ENCODE data around the gene KDM7A. TPM values are rescaled to one million over a fixed set of nuclear protein-coding genes. Genes with fewer than 3 reads are reported as not detected.

Gene KDM7A
- total RNA-seq, 1 donor from 2014 or later = 11.3 TPM

GRCh38 chr7:140084972-140085371 lies 91.8 kb downstream of the KDM7A start:
- DNase-seq (ENCODE audit: low spot score) = no peak

DNA sequence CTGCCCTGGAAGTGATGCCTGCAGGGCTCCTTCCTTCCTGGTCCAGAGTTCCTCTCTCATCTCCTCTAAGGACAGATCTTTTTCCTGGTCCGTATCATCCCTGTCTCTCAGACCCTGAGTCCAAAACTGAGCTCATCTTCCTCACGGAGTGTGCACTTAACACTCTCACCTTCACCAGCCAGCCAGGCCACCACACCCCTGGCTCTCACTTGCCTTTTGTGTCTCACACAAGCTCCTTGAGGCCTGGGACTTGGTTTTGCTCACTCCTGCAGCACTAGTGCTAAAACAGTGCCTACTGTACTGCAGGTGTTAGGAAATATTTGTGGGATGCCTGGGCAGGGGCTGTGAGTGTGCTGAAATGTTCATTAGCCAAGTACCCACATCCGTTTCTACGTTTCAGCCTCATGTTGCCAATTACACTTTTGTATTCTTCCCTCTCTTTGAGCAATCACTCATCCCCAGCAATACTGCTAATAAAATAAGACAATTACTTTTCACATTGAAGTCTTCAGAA lies 92.6 kb downstream of the KDM7A start:
- no peak for DNase-seq (ENCODE audit: low spot score)

DNA sequence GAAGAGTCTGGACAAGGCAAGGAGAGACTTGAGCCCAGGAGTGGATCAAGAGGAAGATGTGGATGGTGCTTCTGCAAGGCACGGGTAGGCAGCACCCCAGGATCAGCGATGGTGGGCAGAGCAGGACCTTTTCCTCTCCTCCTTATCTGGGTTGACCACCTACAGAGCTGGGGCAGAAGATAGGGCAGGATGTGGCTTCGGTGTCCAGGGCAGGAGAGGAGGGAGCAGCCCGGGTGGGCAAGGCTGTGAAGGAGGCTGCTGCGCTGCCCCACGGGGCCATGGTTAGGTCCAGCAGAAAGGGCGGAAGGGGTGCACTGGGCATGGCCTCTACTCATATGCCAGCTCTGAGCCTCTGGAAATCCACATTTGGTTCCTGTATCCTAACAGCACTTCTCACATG lies 94.0 kb downstream of the KDM7A start:
- no peak for DNase-seq (ENCODE audit: low spot score)

DNA sequence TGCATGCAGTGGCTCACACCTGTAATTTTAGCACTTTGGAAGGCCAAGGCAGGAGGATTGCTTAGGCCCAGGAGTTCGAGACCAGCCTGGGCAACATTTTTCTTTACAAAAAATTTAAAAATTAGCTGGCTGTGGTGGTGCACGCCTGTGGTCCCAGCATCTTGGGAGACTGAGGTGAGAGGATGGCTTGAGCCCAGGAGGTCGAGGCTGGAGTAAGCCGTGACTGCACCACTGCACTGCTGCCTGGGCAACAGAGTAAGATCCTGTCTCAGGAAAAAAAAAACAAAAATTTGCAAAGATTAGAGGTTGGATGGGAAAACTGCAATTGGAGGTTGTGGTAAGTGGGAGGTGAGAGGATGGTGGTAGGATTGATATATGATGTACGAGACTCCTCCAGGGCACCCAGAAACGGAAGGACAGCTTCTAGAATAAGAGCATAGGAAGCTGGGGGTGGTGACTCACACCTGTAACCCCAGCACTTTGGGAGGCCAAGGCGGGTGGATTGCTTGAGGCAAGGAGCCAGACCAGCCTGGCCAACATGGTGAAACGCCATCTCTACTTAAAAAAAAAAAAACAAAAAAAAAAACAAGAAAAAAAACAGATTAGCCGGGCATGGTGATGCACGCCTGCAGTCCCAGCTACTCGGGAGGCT lies 94.9 kb downstream of the KDM7A start:
- no peak for DNase-seq (ENCODE audit: low spot score)

GRCh38 chr7:140080919-140081318 lies 95.9 kb downstream of the KDM7A start:
- no peak for DNase-seq (ENCODE audit: low spot score)

DNA sequence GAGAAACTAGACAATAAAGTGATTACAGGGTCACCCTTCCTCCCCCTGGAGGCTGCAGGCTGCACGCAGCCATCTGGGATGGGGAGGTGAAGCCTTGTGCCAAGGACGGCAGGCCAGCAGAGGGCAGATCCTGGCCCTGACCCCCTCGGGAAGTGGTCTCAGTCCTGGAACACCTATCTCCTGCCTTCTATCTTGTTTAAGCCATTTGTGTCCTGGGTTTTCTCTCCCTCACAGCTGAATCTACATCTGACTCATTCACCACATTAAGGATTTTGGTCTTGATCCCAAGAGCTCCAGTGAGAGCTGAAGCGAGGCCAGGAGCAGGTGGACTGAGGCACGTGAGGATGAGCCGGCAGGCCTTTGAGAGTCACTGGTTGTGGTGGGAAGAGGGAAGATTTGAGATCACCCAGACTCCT lies 97.7 kb downstream of the KDM7A start:
- peak; percentile 34 for DNase-seq (ENCODE audit: low spot score)

- DNase-seq (ENCODE audit: low spot score) = no peak
Measured at GRCh38 chr7:140078392-140078791, 98.4 kb downstream of the KDM7A start.

GRCh38 chr7:140074780-140075179 lies 102.0 kb downstream of the KDM7A start:
- DNase-seq (ENCODE audit: low spot score) = no peak

GRCh38 chr7:140070546-140070945 lies 106.2 kb downstream of the KDM7A start:
- DNase-seq (ENCODE audit: low spot score) = no peak

DNA sequence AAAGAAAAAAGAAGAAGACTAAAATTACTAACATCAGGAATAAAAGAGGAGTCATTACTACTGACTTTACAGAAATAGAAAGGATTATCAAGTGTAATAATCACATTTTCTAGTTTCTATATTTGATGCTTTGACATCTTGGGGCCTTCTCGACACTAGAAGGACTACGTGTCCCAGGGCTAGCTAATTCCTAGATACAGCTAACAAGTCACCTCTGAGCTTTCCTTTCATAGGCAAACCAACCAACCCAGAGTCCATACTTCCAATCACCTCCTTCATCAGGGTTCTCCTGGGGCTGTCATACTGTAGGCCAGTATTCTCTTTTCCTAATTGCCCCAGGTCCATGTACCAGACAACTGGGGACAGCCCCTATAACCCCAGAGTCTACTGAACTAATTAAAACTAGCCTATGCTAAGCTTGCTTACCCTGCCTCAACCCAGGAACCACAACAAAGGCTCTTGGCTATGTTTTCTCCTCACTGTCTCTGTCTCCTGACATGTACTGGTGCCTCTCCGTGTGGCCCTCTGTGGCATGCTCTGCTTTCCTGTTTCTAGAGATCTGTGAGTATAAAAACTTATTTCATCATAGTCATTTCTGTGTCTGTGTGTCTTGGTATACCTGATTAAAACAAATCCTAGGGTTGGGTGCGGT lies 107.4 kb downstream of the KDM7A start:
- no peak for DNase-seq (ENCODE audit: low spot score)

DNA sequence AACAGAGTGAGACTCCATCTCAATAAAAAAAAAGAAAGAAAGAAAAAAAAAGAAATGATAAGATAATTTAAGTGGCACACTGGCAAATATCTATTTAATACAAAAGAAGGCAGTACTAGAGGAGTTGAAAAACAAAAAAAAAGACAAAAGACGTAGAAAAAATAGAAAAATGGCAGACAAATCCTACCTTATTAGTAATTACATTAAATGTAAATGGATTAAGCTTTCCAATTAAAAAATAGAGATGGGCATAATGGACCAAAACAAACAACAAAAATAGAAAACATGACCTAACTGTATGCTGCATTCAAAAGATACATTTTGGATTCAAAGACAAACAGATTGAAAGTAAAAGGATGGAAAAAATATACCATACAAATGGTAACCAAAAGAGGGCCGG lies 108.8 kb downstream of the KDM7A start:
- DNase-seq (ENCODE audit: low spot score) = no peak

DNA sequence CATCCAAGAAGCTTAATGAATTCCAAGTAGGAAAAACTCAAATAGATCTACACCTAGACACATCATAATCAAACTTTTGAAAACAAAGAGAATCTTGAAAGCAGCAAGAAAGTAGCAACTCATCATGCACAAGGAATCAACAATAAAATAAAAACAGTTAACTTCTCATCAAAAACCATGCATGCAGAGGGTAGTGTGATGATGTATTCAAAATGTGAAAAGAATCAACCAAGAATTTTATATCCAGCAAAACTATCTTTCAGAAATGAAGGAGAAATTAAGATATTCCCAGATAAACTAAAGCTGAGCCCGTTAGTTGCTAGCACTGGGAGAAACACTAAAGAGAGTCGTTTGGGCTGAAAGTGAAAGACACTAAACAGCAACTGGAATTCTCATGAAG lies 109.7 kb downstream of the KDM7A start:
- DNase-seq (ENCODE audit: low spot score) = no peak

GRCh38 chr7:140062528-140063299 lies 114.1 kb downstream of the KDM7A start, which contains the start of gene PARP12:
Gene PARP12 (minus strand): TSS chr7:140062951. CDS start chr7:140062847, 104 bp downstream.
- DNase-seq (ENCODE audit: low spot score) = peak; percentile 80

- DNase-seq (ENCODE audit: low spot score) = no peak
Measured at GRCh38 chr7:140062118-140062527, 114.7 kb downstream of the KDM7A start.

GRCh38 chr7:140061607-140061930 lies 115.2 kb downstream of the KDM7A start:
- DNase-seq (ENCODE audit: low spot score) = no peak

DNA sequence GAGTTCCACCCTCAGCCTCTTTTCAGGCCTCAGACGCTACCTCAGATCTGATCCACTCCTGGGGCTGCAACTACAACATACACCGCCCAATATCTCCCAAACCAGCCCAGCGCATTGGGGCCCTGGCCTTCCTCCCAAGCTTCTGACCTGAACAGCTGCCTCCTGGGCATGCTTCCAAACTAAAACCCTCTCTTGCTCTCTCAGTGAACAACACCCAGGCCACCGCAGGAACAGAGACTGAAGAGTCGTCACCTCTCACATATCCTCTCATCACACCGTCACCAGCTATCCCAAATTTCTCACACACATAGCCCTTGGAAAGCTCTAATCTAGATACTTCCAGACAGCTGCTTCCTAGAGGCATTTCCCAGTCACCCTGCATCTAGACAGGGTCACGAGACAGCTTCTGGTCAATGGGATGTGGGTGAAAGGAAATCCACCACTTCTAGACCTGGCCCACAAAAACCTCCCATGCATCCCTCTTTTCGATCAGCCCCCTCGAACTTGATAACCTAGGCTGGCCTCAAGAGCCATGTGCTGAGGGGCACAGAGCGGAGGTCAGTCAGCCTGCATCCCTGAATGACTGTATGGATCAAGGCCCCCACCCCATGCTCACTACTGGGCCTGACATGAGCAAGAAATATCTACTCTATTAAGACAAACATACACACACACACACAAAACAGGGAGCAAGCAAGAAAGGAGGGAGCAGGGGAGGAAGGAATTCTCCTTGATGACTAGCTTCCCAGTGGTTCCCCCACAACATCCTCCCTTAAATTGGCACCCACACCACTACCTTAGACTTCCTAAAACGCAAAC lies 115.8 kb downstream of the KDM7A start:
- DNase-seq (ENCODE audit: low spot score) = peak; percentile 85

- DNase-seq (ENCODE audit: low spot score) = no peak
Measured at GRCh38 chr7:140060243-140060630, 116.5 kb downstream of the KDM7A start.

- peak; percentile 86 for DNase-seq (ENCODE audit: low spot score)
Measured at GRCh38 chr7:140059273-140060242, 117.2 kb downstream of the KDM7A start.

DNA sequence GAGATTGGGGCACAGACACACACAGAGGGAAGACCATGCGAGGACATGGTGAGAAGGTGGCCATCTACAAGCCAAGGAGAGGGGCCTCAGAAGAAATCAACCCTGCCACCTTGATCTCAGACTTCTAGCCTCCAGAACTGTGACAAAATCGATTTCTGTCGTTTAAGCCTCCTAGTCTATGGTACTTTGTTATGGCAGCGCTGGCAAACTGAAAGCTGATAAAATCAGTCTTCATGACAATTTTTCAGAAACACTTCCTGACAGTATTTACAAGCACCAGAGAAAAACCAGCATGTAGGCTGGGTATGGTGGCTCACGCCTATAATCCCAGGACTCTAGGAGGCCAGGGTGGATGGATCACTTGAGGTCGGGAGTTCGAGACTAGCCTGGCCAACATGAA lies 118.3 kb downstream of the KDM7A start:
- DNase-seq (ENCODE audit: low spot score) = no peak

- no peak for DNase-seq (ENCODE audit: low spot score)
Measured at GRCh38 chr7:140057143-140057535, 119.6 kb downstream of the KDM7A start.
